HepG2 (cell line): ENCODE measurements around the gene PTPN3. TPM values are rescaled to one million over a fixed set of nuclear protein-coding genes. Genes with fewer than 3 reads are reported as not detected.
A peak's percentile ranks its signal among the peaks of the same experiment; 100 is the strongest.

Experiments
- BORCS8-MEF2B ChIP-seq: sonication (generic); formaldehyde crosslinking; IDR thresholded peaks from 2 replicates; pipeline ENCODE4 v1.8.0; 2022; ENCODE audit warnings: mild to moderate bottlenecking, missing genetic modification reagents
- BRF2 ChIP-seq: sonication (generic); formaldehyde crosslinking; IDR thresholded peaks from 2 replicates; pipeline ENCODE4 v1.8.1; 2022; ENCODE audit warnings: mild to moderate bottlenecking, missing genetic modification reagents
- GFI1 ChIP-seq: sonication (generic); formaldehyde crosslinking; IDR thresholded peaks from 2 replicates; pipeline ENCODE4 v1.5.0; 2020; ENCODE audit warnings: missing genetic modification reagents, mild to moderate bottlenecking, borderline replicate concordance
- HIVEP1 ChIP-seq: sonication (generic); formaldehyde crosslinking; IDR thresholded peaks from 2 replicates; pipeline ENCODE4 v1.4.0; 2020; ENCODE audit warnings: mild to moderate bottlenecking, missing genetic modification reagents
- IKZF5 ChIP-seq: IDR thresholded peaks from 2 replicates; pipeline ENCODE4 v1.6.1; 2018; ENCODE audit warnings: missing genetic modification reagents, mild to moderate bottlenecking, missing compliant biosample characterization
- POLR2A ChIP-seq, 2 experiments: IDR thresholded peaks; 2 replicates each; pipeline ENCODE4 v1.6.1; 2011; ENCODE audit warnings: low read depth in 2 of 2, low read length in 2 of 2, mild to moderate bottlenecking in 1 of 2, moderate library complexity in 1 of 2; ENCODE audit not compliant: insufficient read depth in 1 of 2
- SIN3B ChIP-seq: fragments of 150-350 bp; IDR thresholded peaks from 2 replicates; pipeline ENCODE4 v1.6.1; 2014; ENCODE audit warnings: low read length
- SMAD3 ChIP-seq: sonication (generic); formaldehyde crosslinking; IDR thresholded peaks from 2 replicates; pipeline ENCODE4 v1.4.0; 2020; ENCODE audit warnings: missing genetic modification reagents
- ZBTB43 ChIP-seq: sonication (generic); formaldehyde crosslinking; conservative IDR thresholded peaks from 2 replicates; pipeline ENCODE4 v1.4.0; 2020; ENCODE audit warnings: missing genetic modification reagents
- ZBTB7B ChIP-seq: sonication (generic); formaldehyde crosslinking; IDR thresholded peaks from 2 replicates; pipeline ENCODE4 v1.4.0; 2020; ENCODE audit warnings: missing genetic modification reagents
- ZNF24 ChIP-seq: fragments of 450-650 bp; IDR thresholded peaks from 2 replicates; pipeline ENCODE4 v1.6.1; 2017; ENCODE audit warnings: antibody characterized with exemption, mild to moderate bottlenecking
- ZNF276 ChIP-seq: sonication (generic); formaldehyde crosslinking; IDR thresholded peaks from 2 replicates; pipeline ENCODE4 v1.4.0; 2020; ENCODE audit warnings: mild to moderate bottlenecking, low read depth, missing genetic modification reagents
- ZNF646 ChIP-seq: sonication (generic); formaldehyde crosslinking; IDR thresholded peaks from 2 replicates; pipeline ENCODE4 v1.9.0; 2021; ENCODE audit warnings: mild to moderate bottlenecking, missing genetic modification reagents
- ZNF766 ChIP-seq: sonication (generic); formaldehyde crosslinking; IDR thresholded peaks from 2 replicates; pipeline ENCODE4 v1.5.0; 2020; ENCODE audit warnings: missing genetic modification reagents, borderline replicate concordance
- ZNF776 ChIP-seq: sonication (generic); formaldehyde crosslinking; IDR thresholded peaks from 2 replicates; pipeline ENCODE4 v1.4.0; 2020; ENCODE audit warnings: mild to moderate bottlenecking, missing genetic modification reagents
- ZNF784 ChIP-seq: sonication (generic); formaldehyde crosslinking; IDR thresholded peaks from 2 replicates; pipeline ENCODE4 v1.5.1; 2020; ENCODE audit warnings: missing genetic modification reagents, mild to moderate bottlenecking, borderline replicate concordance
- polyA plus RNA-seq, 8 experiments: library from polyadenylated mRNA; depleted of rRNA in 3 of 8; stranded (reverse) in 7 of 8; unstranded in 1 of 8; fragments of >200 nt; fragmentation: Illumina TruSeq in 4 of 8; extraction: Trizol in 4 of 8; gene quantifications; 2 replicates each; pipeline versions ENCODE4 v1.2.1 to v1.2.3, GENCODE V29; 2011 to 2016; ENCODE audit warnings: low read depth in 4 of 8, missing spikeins in 1 of 8, mixed read lengths in 1 of 8; ENCODE audit not compliant: insufficient read depth in 1 of 8
- total RNA-seq, 5 experiments: library from RNA; depleted of rRNA; stranded (reverse); fragments of >200 nt; fragmentation: Illumina TruSeq; extraction: Trizol; gene quantifications; 2 replicates each; pipeline ENCODE4 v1.2.3, GENCODE V29; 2016; ENCODE audit warnings: low read depth in 1 of 5

Gene PTPN3
- total and polyA plus RNA-seq, 2 of the 13 experiments (the other 11 are each of a cell fraction or from before 2014, with no cell fraction given) = 5.6 to 20.5 TPM

DNA sequence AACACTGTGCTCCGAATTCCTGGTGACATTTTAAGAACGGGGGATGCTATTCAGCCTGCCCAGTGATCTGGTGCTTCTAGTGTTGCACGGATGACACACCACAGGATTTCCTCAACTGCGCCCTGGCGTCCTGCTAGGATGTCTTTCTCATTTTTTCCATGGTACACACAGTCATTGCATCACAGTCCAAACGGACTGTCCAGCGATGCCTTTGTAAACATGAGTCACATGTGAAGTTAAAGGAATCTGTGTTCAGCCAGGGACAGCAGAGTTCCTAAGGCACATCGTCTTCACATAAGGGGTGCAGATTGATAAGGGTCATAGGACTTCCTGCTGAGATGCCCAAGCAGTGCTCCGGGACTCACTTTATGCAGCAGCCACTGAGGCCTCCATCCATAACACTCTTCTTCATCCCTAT lies 9.3 kb upstream of the PTPN3 start (continued):
- TF ChIP-seq BRF2 (CRISPR knock-in tag) (no peak), ZNF646 (CRISPR knock-in tag) (no peak; the same call in 1 of the 2 replicates), BORCS8-MEF2B (CRISPR knock-in tag) (0 out of 2 replicates have a peak, but pooled peaks have one; percentile 57), POLR2A (IDR thresholded peaks at IDR 0.05; ENCODE audit: insufficient read depth in 1 of 2, low read depth in 2 of 2, low read length in 2 of 2) (no peak), IKZF5 (peak; percentile 85; the same call in 1 of the 2 replicates), ZNF24 (no peak), ZBTB7B (CRISPR knock-in tag) (no peak; the same call in 1 of the 2 replicates), ZNF276 (CRISPR knock-in tag) (no peak), SIN3B (no peak), ZNF784 (CRISPR knock-in tag) (no peak), SMAD3 (CRISPR knock-in tag) (peak; percentile 83; the same call in 1 of the 2 replicates), GFI1 (CRISPR knock-in tag) (no peak; the same call in 1 of the 2 replicates), ZBTB43 (CRISPR knock-in tag) (0 out of 2 replicates have a peak, but pooled peaks have one; percentile 26), ZNF766 (CRISPR knock-in tag) (no peak), HIVEP1 (no peak; the same call in 1 of the 2 replicates), ZNF776 (no peak)
